ENCODE data around the gene TNNT2.

Gene TNNT2

GRCh38 chr1:201376464-201377374 lies 761 bp downstream of the TNNT2 start:
- no peak for DNase-seq (ENCODE audit: low read depth in 2 of 2)

DNA sequence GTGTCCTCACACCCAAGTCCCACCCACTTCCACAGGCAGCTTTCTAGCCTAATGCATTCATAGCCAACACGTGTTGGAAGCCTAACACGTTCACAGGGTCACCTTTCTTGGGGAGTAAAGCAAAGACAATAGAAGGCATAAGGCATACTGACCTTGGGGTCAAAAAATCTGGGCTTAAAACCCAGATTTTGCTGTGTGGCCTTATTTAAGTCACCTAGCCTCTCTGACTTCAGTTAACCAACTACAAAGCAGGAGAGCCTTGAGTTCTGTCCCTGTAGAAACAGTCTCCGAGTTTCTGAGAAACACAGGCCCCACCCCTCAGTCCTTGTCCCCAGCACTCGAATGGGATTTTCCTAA lies 1.4 kb downstream of the TNNT2 start:
- no peak for DNase-seq (ENCODE audit: low read depth in 2 of 2)

DNA sequence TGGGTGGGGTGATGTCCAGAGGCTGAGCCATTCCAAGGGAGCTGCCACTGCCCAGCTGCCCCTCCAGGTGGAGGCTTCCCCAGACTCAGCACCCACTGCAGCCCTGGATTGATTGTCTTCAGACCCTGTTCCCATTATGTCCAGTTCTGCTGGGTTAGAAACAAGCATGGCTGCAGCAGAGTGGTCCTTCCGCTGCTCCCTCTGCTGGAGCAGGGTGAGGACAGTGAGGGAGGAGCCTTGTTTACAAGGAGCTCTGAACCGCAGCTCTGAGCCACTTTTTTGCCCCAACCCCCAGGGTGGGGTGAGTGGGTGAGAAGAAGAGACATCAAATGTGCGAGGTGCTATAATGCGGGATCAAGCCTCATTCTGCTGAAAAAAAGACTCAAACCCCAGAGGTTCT lies 2.3 kb downstream of the TNNT2 start:
- no peak for DNase-seq (ENCODE audit: low read depth in 2 of 2)

GRCh38 chr1:201374364-201374763 lies 3.1 kb downstream of the TNNT2 start:
- no peak for DNase-seq (ENCODE audit: low read depth in 2 of 2)

DNA sequence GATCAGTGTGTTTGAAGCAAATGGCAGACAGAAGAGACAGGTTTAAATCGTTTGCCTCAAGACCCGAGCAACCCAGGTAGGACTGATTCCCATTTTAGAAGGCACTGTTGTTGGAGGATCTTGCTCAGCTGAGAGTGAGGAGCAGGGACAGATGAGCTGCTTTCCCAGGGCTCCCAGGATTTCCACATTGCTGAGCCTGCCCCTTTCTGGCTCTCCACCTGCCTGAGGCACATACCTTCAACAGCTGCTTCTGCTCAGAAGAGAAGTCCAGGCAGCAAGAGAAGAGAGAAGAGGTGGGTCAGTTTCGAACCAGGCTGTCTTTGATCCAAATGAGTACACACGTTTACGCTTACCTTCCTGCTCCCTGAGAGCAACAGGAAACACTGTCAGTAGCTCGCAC lies 5.7 kb downstream of the TNNT2 start:
- no peak for DNase-seq (ENCODE audit: low read depth in 2 of 2)

DNA sequence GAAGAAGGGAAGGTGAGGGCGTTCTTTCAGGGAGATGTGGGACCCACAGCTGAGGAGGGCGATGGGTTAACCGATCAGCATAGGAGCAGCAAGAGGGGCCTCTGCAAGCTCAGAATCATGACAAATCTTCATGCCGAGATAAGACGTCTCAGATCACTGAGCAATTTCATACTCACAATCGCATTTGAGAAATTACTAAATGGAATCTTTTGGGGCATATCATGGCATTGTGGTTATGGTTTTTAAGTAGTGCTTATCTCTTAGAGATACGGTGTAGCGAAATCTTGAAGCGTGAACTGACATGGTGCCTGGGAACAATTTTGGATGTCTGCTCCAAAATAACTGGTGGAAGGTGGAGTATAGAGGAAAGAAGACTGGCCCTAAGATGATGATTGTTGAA lies 6.2 kb downstream of the TNNT2 start:
- no peak for DNase-seq (ENCODE audit: low read depth in 2 of 2)

DNA sequence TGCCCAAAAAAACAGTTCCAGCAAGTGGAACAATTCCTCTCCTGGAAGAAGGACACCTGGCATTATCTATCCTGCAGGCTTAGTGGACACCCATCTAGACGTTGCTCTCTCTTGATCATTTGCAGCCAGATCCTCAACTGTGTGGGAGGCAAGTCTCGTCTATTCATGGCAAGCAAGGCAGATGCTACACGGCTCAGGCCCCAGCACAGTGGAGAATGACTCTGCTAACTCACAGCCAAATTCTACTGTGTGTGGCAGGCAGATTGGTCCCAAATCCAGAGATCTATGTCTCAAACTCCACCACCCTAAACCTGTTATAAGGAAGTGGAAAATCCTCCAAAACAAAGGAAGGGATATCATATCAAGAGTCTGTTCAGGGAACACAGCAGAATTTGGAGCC lies 7.0 kb downstream of the TNNT2 start:
- no peak for DNase-seq (ENCODE audit: low read depth in 2 of 2)

- DNase-seq (ENCODE audit: low read depth in 2 of 2) = no peak
Observed at GRCh38 chr1:201369209-201369608, 8.3 kb downstream of the TNNT2 start.

DNA sequence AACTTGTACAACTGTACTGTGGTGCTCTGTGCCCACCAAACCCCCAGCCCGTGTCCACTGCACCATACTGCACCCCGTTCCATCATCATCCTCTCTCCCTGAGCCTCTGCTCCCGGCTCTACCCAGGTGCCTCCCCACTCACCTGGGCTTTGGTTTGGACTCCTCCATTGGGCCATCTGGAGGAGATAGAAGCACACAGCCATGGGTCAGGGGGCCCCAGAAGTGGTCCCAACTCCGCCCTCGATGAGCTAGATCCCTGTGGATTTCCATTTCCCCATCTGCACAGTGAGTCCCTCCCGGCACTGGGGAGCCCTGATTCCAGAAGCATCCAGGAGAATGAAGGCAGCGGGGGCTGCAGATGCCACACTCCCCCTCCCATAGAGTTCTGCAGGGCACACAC lies 10.8 kb downstream of the TNNT2 start:
- DNase-seq (ENCODE audit: low read depth in 2 of 2) = no peak

- no peak for DNase-seq (ENCODE audit: low read depth in 2 of 2)
Observed at GRCh38 chr1:201365251-201365650, 12.2 kb downstream of the TNNT2 start.

GRCh38 chr1:201364808-201365105 lies 12.7 kb downstream of the TNNT2 start:
- no peak for DNase-seq (ENCODE audit: low read depth in 2 of 2)

DNA sequence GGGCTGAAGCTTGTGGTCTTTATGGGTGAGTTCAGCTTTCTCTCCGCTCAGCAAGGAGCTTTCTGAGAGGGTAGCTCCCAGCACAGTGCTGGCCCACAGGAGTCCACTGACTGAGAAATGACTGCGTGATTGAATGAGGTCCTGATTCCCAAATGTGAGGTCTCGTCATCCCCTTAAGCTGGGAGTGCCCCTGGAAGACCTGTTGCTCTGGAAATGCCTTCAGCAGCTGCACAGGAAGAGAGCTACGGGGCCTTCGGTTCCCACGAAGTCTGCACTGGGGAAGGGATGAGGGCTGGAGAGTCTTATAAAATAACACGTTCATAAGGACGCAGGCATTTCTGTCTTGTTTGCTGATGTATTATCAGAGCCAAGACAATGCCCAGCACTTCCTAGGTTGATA lies 14.0 kb downstream of the TNNT2 start:
- no peak for DNase-seq (ENCODE audit: low read depth in 2 of 2)

DNA sequence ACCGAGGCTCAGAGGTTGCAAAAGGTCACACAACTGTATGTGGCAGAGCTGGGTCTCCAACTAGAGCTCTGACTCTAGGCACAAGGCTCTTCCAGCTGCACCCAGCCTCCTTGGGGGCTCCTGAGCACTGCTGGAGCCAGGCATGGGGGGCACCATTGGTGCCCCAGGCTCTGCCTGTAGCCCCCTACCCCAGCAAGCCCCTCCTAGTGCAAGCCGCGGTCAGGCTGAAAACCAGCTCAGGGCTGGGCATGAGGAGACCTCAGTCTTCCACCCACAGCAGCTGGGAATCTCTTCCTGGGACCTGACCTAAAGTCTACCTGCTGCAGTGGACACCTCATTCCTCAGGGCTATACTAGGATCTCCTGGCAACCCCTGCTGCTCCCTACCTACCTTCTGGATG lies 14.6 kb downstream of the TNNT2 start:
- DNase-seq (ENCODE audit: low read depth in 2 of 2) = no peak

- no peak for DNase-seq (ENCODE audit: low read depth in 2 of 2)
Observed at GRCh38 chr1:201361652-201362504, 15.6 kb downstream of the TNNT2 start.

DNA sequence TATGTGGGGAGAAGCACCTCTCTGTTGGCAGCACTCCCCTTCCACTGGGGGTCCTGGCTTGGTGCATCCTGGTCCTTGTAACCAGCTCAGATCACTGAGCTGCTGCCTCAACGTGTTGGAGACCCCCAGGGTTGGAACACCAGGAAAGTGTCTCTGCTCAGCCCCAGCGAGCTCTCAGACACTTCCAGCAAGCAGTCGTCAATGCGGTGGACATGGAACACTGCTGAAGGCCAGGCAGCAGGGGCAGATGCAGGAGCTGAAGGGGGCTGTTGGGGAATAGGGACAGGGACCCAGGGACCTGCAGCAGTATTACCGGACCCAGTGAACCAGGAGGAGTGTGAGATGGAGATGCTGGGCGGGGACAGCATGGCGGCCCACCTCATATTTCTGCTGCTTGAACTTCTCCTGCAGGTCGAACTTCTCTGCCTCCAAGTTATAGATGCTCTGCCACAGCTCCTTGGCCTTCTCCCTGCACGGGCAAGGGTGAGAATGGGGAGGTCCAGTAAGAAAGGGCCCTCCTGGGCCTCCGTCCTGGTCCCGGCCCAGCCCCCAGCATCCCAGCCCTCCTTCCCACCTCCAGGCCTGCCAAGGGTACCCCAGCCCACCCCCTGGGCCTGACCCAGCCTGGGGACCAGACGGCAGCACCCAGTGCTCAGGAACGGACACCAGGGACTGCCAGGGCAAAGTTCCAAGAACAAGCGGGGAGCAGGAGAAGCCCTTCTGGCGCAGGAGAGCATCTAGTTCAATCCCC lies 16.4 kb downstream of the TNNT2 start:
- no peak for DNase-seq (ENCODE audit: low read depth in 2 of 2)

- no peak for DNase-seq (ENCODE audit: low read depth in 2 of 2)
Observed at GRCh38 chr1:201360486-201360885, 17.0 kb downstream of the TNNT2 start.

DNA sequence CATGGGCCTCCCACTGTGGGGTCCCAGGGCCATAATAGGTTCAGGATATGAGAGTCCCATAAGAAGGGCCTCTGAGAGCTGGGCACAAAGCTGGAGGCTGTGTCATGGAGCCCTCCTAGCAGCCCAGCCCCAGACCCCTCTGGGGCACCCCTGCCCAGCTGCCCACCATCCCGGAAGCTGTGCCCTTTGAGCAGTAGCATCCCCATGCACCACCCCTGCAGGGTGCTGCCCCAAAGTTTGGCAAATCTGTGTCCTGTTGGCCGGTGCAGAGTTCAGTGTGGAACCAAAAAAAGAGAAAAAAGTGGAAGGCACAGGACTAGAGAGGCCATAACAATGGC lies 17.6 kb downstream of the TNNT2 start:
- DNase-seq (ENCODE audit: low read depth in 2 of 2) = no peak

DNA sequence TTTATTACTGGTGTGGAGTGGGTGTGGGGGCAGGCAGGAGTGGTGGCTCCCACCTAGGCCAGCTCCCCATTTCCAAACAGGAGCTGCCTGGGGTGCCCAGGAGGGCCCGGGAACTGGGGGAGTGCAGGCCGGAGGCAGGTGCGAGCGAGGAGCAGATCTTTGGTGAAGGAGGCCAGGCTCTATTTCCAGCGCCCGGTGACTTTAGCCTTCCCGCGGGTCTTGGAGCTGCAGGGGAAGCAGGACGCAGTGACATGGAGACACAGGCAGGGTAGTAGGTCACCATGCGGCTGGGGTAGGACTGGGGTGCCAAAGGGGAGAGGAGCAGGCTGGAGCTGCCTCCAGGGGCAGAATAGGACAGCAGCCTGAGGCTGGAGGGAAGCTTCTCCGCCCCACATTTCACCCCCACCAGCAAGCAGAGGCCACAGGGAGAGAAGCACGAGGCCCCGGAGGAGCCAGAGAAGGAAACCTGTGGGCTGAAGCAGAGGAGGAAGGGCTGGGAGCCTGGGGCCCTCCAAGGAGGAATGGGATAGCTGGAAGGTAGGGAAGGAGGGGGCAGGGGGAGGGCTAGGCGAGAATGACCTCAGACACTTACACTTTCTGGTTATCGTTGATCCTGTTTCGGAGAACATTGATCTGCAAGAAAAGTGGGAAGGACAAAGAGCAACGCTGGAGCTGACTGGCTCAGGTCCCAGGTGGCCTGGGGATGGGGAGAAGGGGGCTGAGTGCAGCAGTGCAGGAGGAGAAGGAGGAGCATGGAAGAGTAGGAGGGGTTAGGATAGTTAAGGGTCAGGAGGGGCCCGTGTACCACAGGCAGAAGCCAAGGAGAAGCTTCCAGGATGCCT lies 18.2 kb downstream of the TNNT2 start:
- DNase-seq (ENCODE audit: low read depth in 2 of 2) = no peak

DNA sequence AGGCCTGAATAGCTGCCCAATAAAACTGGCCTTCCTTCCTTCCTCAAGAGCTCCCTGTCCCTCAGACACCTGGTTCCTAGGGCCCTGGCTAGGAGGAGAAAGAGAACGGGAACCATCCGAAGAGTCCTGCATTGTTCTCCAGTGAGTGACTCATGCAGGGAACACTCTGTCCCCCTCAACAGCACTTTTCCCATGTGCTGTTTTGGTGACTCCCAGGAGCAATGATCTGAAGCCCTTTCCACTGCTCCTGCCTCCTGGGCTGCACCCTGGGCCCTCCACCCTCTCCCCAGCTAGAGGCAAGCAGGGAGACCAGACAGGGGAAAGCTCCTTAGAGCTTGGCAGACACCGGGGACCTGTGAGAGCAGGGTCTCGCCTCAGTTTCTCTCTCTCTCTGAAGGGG lies 18.9 kb downstream of the TNNT2 start:
- no peak for DNase-seq (ENCODE audit: low read depth in 2 of 2)

- no peak for DNase-seq (ENCODE audit: low read depth in 2 of 2)
Observed at GRCh38 chr1:201357636-201358348, 19.7 kb downstream of the TNNT2 start.

- no peak for DNase-seq (ENCODE audit: low read depth in 2 of 2)
Observed at GRCh38 chr1:201357211-201357610, 20.3 kb downstream of the TNNT2 start.
